ENCODE data around the gene DYNC1H1.

The DYNC1H1 gene

GRCh38 chr14:101977311-101978071 is 13.1 kb downstream of the DYNC1H1 start:
- Histone ChIP-seq H4K20me1 (ENCODE audit: insufficient read depth) (0 out of 2 replicates have a peak, but pooled peaks cover 8% of the 10 kb centered on the region), H3K4me1 (ENCODE audit: low read depth, poor library complexity, severe bottlenecking) (no peaks in the 10 kb centered on the region)

GRCh38 chr14:101979666-101980065 is 15.3 kb downstream of the DYNC1H1 start:
- Histone ChIP-seq H3K4me1 (ENCODE audit: low read depth, poor library complexity, severe bottlenecking) (no peaks in the 10 kb centered on the region), H3K79me2 (ENCODE audit: insufficient read depth, low read depth) (peaks cover 10% of the 10 kb centered on the region), H3K27me3 (ENCODE audit: insufficient read depth, low read depth) (no peaks in the 10 kb centered on the region), H4K20me1 (ENCODE audit: insufficient read depth) (0 out of 2 replicates have a peak, but pooled peaks cover 8% of the 10 kb centered on the region), H2AFZ (ENCODE audit: low read depth) (no peak overlapping the region), H3K9ac (no peak overlapping the region), H3K27ac (no peak overlapping the region), H3K4me3 (IDR thresholded peaks at IDR 0.05; ENCODE audit: insufficient read depth, low read depth, low read length) (no peak overlapping the region), H3K36me3 (ENCODE audit: insufficient read depth) (peaks cover 21% of the 10 kb centered on the region; the same call in 1 of the 2 replicates), H3K4me2 (no peak overlapping the region)
- no peak for TF ChIP-seq CTCF (conservative IDR thresholded peaks at IDR 0.05; ENCODE audit: low read depth, low read length)

More at GRCh38 chr14:101977311-101978071, 13.1 kb downstream of the DYNC1H1 start:
- H3K4me2 ChIP-seq: no peak overlapping the region
- no peak overlapping the region for H3K4me3 ChIP-seq (IDR thresholded peaks at IDR 0.05; ENCODE audit: insufficient read depth, low read depth, low read length)
- no peak overlapping the region for H2AFZ ChIP-seq (ENCODE audit: low read depth)
- no peak overlapping the region for H3K9ac ChIP-seq
- H3K27me3 ChIP-seq (ENCODE audit: insufficient read depth, low read depth): no peaks in the 10 kb centered on the region
- peaks cover 13% of the 10 kb centered on the region; the same call in 1 of the 2 replicates for H3K36me3 ChIP-seq (ENCODE audit: insufficient read depth)
- H3K79me2 ChIP-seq (ENCODE audit: insufficient read depth, low read depth): peaks cover 31% of the 10 kb centered on the region
- no peak for TF ChIP-seq CTCF (conservative IDR thresholded peaks at IDR 0.05; ENCODE audit: low read depth, low read length)
- no peak overlapping the region for H3K27ac ChIP-seq

- no peak overlapping the region for H2AFZ ChIP-seq (ENCODE audit: low read depth)
- peaks cover 21% of the 10 kb centered on the region; the same call in 1 of the 2 replicates for H3K36me3 ChIP-seq (ENCODE audit: insufficient read depth)
- TF ChIP-seq CTCF (conservative IDR thresholded peaks at IDR 0.05; ENCODE audit: low read depth, low read length): no peak
- no peaks in the 10 kb centered on the region for H3K27me3 ChIP-seq (ENCODE audit: insufficient read depth, low read depth)
- H3K9ac ChIP-seq: no peak overlapping the region
- H3K79me2 ChIP-seq (ENCODE audit: insufficient read depth, low read depth): peaks cover 4% of the 10 kb centered on the region
- H4K20me1 ChIP-seq (ENCODE audit: insufficient read depth): 0 out of 2 replicates have a peak, but pooled peaks cover 8% of the 10 kb centered on the region
- H3K27ac ChIP-seq: no peak overlapping the region
- H3K4me3 ChIP-seq (IDR thresholded peaks at IDR 0.05; ENCODE audit: insufficient read depth, low read depth, low read length): no peak overlapping the region
- no peak overlapping the region for H3K4me2 ChIP-seq
- no peaks in the 10 kb centered on the region for H3K4me1 ChIP-seq (ENCODE audit: low read depth, poor library complexity, severe bottlenecking)
These were observed 15.9 kb downstream of the DYNC1H1 start for GRCh38 chr14:101980251-101980650.

GRCh38 chr14:101980700-101981099 is 16.3 kb downstream of the DYNC1H1 start:
- H3K27me3 ChIP-seq (ENCODE audit: insufficient read depth, low read depth): no peaks in the 10 kb centered on the region
- H3K9ac ChIP-seq: no peak overlapping the region
- H3K4me1 ChIP-seq (ENCODE audit: low read depth, poor library complexity, severe bottlenecking): no peaks in the 10 kb centered on the region
- no peak for TF ChIP-seq CTCF (conservative IDR thresholded peaks at IDR 0.05; ENCODE audit: low read depth, low read length)
- H3K79me2 ChIP-seq (ENCODE audit: insufficient read depth, low read depth): no peaks in the 10 kb centered on the region; the same call in 1 of the 2 replicates
- H3K4me3 ChIP-seq (IDR thresholded peaks at IDR 0.05; ENCODE audit: insufficient read depth, low read depth, low read length): no peak overlapping the region
- H3K4me2 ChIP-seq: no peak overlapping the region
- H4K20me1 ChIP-seq (ENCODE audit: insufficient read depth): 0 out of 2 replicates have a peak, but pooled peaks cover 8% of the 10 kb centered on the region
- no peak overlapping the region for H3K27ac ChIP-seq
- no peak overlapping the region for H2AFZ ChIP-seq (ENCODE audit: low read depth)
- H3K36me3 ChIP-seq (ENCODE audit: insufficient read depth): peaks cover 21% of the 10 kb centered on the region; the same call in 1 of the 2 replicates

All from KMS-11 (cell line).